Skeletal muscle satellite cell (primary cell): ENCODE measurements around the gene GRK4.

Experiments used
- H3K27me3 ChIP-seq: 2 replicates; pipeline ENCODE4 v1.7.0; 2013; ENCODE audit warnings: low read length; ENCODE audit not compliant: control insufficient read depth, insufficient read depth
- H3K36me3 ChIP-seq: 2 replicates; pipeline ENCODE4 v1.7.0; 2013; ENCODE audit warnings: mild to moderate bottlenecking, control low read depth, low read length; ENCODE audit not compliant: insufficient read depth
- H3K4me1 ChIP-seq: 2 replicates; pipeline ENCODE4 v1.7.0; 2013; ENCODE audit warnings: low read length; ENCODE audit not compliant: control insufficient read depth, insufficient read depth
- H3K4me2 ChIP-seq: 2 replicates; pipeline ENCODE4 v1.7.0; 2013; ENCODE audit warnings: mild to moderate bottlenecking, low read length
- H3K4me3 ChIP-seq: 2 replicates; pipeline ENCODE4 v1.7.0; 2013; ENCODE audit warnings: low read length
- H3K9ac ChIP-seq: 2 replicates; pipeline ENCODE4 v1.7.0; 2013; ENCODE audit warnings: mild to moderate bottlenecking, low read depth, low read length, moderate library complexity
- H3K9me3 ChIP-seq: replicated peaks from 2 replicates; pipeline ENCODE4 v1.7.0; 2013; ENCODE audit warnings: mild to moderate bottlenecking, control low read depth, low read length

Gene GRK4

GRCh38 chr4:3011456-3012220, 48.3 kb downstream of the GRK4 start:
- Histone ChIP-seq H3K4me2 (no peak overlapping the region), H3K9me3 (no peaks in the 10 kb centered on the region), H3K4me1 (peaks cover 15% of the 10 kb centered on the region), H3K36me3 (no peaks in the 10 kb centered on the region), H3K9ac (no peak overlapping the region), H3K27me3 (no peaks in the 10 kb centered on the region), H3K4me3 (no peak overlapping the region)

- no peak overlapping the region for H3K9ac ChIP-seq
- H3K36me3 ChIP-seq = no peaks in the 10 kb centered on the region
- H3K4me2 ChIP-seq = no peak overlapping the region
- H3K27me3 ChIP-seq = no peaks in the 10 kb centered on the region
- no peaks in the 10 kb centered on the region for H3K9me3 ChIP-seq
- H3K4me1 ChIP-seq = peaks cover 15% of the 10 kb centered on the region
- H3K4me3 ChIP-seq = no peak overlapping the region
Measured at GRCh38 chr4:3013323-3013722, 50.0 kb downstream of the GRK4 start.

- Histone ChIP-seq H3K9ac (no peak overlapping the region), H3K4me1 (peaks cover 15% of the 10 kb centered on the region), H3K27me3 (no peaks in the 10 kb centered on the region), H3K4me3 (no peak overlapping the region), H3K36me3 (no peaks in the 10 kb centered on the region), H3K4me2 (no peak overlapping the region), H3K9me3 (no peaks in the 10 kb centered on the region)
Measured at GRCh38 chr4:3013839-3014350, 50.5 kb downstream of the GRK4 start.

GRCh38 chr4:3016961-3017360, 53.6 kb downstream of the GRK4 start:
- Histone ChIP-seq H3K4me3 (no peak overlapping the region), H3K27me3 (no peaks in the 10 kb centered on the region), H3K4me1 (no peaks in the 10 kb centered on the region)

GRCh38 chr4:3017504-3017903, 54.1 kb downstream of the GRK4 start:
- Histone ChIP-seq H3K9me3 (no peaks in the 10 kb centered on the region), H3K4me3 (no peak overlapping the region), H3K4me2 (no peak overlapping the region), H3K4me1 (no peaks in the 10 kb centered on the region), H3K9ac (no peak overlapping the region), H3K36me3 (no peaks in the 10 kb centered on the region), H3K27me3 (no peaks in the 10 kb centered on the region)

More at GRCh38 chr4:3016961-3017360, 53.6 kb downstream of the GRK4 start:
- H3K4me2 ChIP-seq = no peak overlapping the region
- H3K9ac ChIP-seq = no peak overlapping the region
- H3K36me3 ChIP-seq = no peaks in the 10 kb centered on the region
- no peaks in the 10 kb centered on the region for H3K9me3 ChIP-seq

GRCh38 chr4:3019145-3019846, 55.9 kb downstream of the GRK4 start:
- no peaks in the 10 kb centered on the region for H3K36me3 ChIP-seq
- H3K9me3 ChIP-seq = peaks cover 4% of the 10 kb centered on the region
- peaks cover 5% of the 10 kb centered on the region for H3K27me3 ChIP-seq
- H3K4me1 ChIP-seq = no peaks in the 10 kb centered on the region
- H3K9ac ChIP-seq = no peak overlapping the region
- H3K4me2 ChIP-seq = no peak overlapping the region
- H3K4me3 ChIP-seq = no peak overlapping the region

- H3K9me3 ChIP-seq = peaks cover 4% of the 10 kb centered on the region
- H3K9ac ChIP-seq = no peak overlapping the region
- no peak overlapping the region for H3K4me3 ChIP-seq
- peaks cover 5% of the 10 kb centered on the region for H3K27me3 ChIP-seq
- H3K4me2 ChIP-seq = no peak overlapping the region
- no peaks in the 10 kb centered on the region for H3K36me3 ChIP-seq
- no peaks in the 10 kb centered on the region for H3K4me1 ChIP-seq
Measured at GRCh38 chr4:3021127-3021526, 57.8 kb downstream of the GRK4 start.

- H3K4me1 ChIP-seq = no peaks in the 10 kb centered on the region
- H3K4me2 ChIP-seq = no peak overlapping the region
- no peak overlapping the region for H3K9ac ChIP-seq
- H3K4me3 ChIP-seq = no peak overlapping the region
- H3K36me3 ChIP-seq = no peaks in the 10 kb centered on the region
- peaks cover 4% of the 10 kb centered on the region for H3K9me3 ChIP-seq
- H3K27me3 ChIP-seq = peaks cover 5% of the 10 kb centered on the region
Measured at GRCh38 chr4:3021627-3022026, 58.3 kb downstream of the GRK4 start.

GRCh38 chr4:3022112-3022511, 58.7 kb downstream of the GRK4 start:
- H3K4me1 ChIP-seq = no peaks in the 10 kb centered on the region
- H3K9me3 ChIP-seq = peaks cover 4% of the 10 kb centered on the region
- H3K9ac ChIP-seq = no peak overlapping the region

GRCh38 chr4:3022651-3023050, 59.3 kb downstream of the GRK4 start:
- no peak overlapping the region for H3K9ac ChIP-seq
- H3K9me3 ChIP-seq = peaks cover 4% of the 10 kb centered on the region
- peaks cover 5% of the 10 kb centered on the region for H3K27me3 ChIP-seq
- H3K4me1 ChIP-seq = no peaks in the 10 kb centered on the region
- no peaks in the 10 kb centered on the region for H3K36me3 ChIP-seq
- no peak overlapping the region for H3K4me3 ChIP-seq
- H3K4me2 ChIP-seq = no peak overlapping the region

More at GRCh38 chr4:3022112-3022511, 58.7 kb downstream of the GRK4 start:
- H3K4me3 ChIP-seq = no peak overlapping the region
- H3K4me2 ChIP-seq = no peak overlapping the region
- peaks cover 5% of the 10 kb centered on the region for H3K27me3 ChIP-seq
- no peaks in the 10 kb centered on the region for H3K36me3 ChIP-seq

- Histone ChIP-seq H3K4me2 (no peak overlapping the region), H3K9ac (no peak overlapping the region), H3K4me3 (no peak overlapping the region), H3K36me3 (no peaks in the 10 kb centered on the region), H3K27me3 (peaks cover 5% of the 10 kb centered on the region), H3K4me1 (no peaks in the 10 kb centered on the region), H3K9me3 (peaks cover 4% of the 10 kb centered on the region)
Measured at GRCh38 chr4:3025881-3026280, 62.5 kb downstream of the GRK4 start.
